ENCODE data around the gene ANKRD13A. TPM values are rescaled to one million over a fixed set of nuclear protein-coding genes. Genes with fewer than 3 reads are reported as not detected.
"Not testable (repeated sequence)": the region's sequence is repeated elsewhere in the genome, so short reads cannot be mapped to it uniquely, and the experiment has no call there.

Gene ANKRD13A
- total RNA-seq, 1 experiment from 2014 or later = 19.9 TPM

DNA sequence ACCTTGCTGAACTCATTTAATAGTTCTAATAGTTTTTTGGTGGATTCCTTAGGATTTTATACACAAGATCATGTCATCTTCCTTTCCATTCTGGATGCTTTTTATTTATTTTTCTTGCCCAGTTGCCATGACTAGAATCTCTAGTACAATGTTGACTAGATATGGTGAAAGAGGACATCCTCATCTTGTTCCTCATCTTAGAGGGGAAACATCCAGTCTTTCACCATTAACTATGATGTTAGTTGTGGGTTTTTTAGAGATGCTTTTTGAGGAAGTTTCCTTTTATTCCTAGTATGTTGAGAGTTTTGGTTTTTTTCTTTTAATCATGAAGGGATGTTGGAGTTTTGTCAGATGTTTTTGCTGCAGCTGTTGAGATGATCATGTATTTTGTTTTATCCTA, 8.7 kb downstream of the ANKRD13A start:
- intact Hi-C loops (cut with micrococcal nuclease) = no loop called here
- CTCF ChIA-PET = no interaction called here
- no peak overlapping the region for H3K4me3 ChIP-seq (replicated peaks in 1 of 2; ENCODE audit: low read depth in 1 of 2, low read length in 2 of 2)
- no peaks in the 10 kb centered on the region for H3K27me3 ChIP-seq (ENCODE audit: insufficient read depth, low read length)
- peaks cover 4 to 16% of the 10 kb centered on the region in 2 experiments for H3K4me1 ChIP-seq (ENCODE audit: control insufficient read depth in 1 of 2, insufficient read depth in 2 of 2, low read length in 2 of 2)
- DNase-seq (ENCODE audit: low read depth, low spot score) (no peak), ATAC-seq (no peak)
- no peaks in the 10 kb centered on the region for H4K20me1 ChIP-seq (ENCODE audit: insufficient read depth)
- no peaks in the 10 kb centered on the region for H3K9me2 ChIP-seq (ENCODE audit: insufficient read depth)
- peaks cover 19% of the 10 kb centered on the region for H3K79me2 ChIP-seq (ENCODE audit: insufficient read depth, low read length)
- H3K9me3 ChIP-seq (ENCODE audit: control insufficient read depth in 1 of 2, insufficient read depth in 1 of 2, low read depth in 1 of 2, low read length in 2 of 2) = no peaks in the 10 kb centered on the region
- H3K4me2 ChIP-seq (ENCODE audit: low read length) = no peak overlapping the region
- no peak overlapping the region for H3K27ac ChIP-seq (ENCODE audit: low read depth, low read length)
- RAD21 ChIA-PET (ENCODE audit: low non-redundant PET in 1 of 2, low total read pairs in 2 of 2, uncharacterized antibody in 2 of 2, unreplicated experiment in 2 of 2) = no interaction called here
- BruUV-seq (replicated peaks) = no TSS peak
- H3K36me3 ChIP-seq (ENCODE audit: control insufficient read depth in 1 of 2, insufficient read depth in 2 of 2, low read length in 2 of 2) = peaks cover 0 to 4% of the 10 kb centered on the region in 2 experiments; a peak in 1 of 4 replicates
- no peak overlapping the region for H2AFZ ChIP-seq (ENCODE audit: low read depth, low read length, poor library complexity, severe bottlenecking)
- H3K9ac ChIP-seq (ENCODE audit: low read length) = no peak overlapping the region
- no peak for TF ChIP-seq RAD21 (IDR thresholded peaks at IDR 0.05; ENCODE audit: low read depth)
- no peak for TF ChIP-seq ATF3 (IDR thresholded peaks at IDR 0.05)
- no peak for TF ChIP-seq YY1 (IDR thresholded peaks at IDR 0.05; ENCODE audit: extremely low read depth, insufficient replicate concordance, low read depth, low read length)
- no peak for TF ChIP-seq JUND (IDR thresholded peaks at IDR 0.05)
- TF ChIP-seq, protein P1, sequence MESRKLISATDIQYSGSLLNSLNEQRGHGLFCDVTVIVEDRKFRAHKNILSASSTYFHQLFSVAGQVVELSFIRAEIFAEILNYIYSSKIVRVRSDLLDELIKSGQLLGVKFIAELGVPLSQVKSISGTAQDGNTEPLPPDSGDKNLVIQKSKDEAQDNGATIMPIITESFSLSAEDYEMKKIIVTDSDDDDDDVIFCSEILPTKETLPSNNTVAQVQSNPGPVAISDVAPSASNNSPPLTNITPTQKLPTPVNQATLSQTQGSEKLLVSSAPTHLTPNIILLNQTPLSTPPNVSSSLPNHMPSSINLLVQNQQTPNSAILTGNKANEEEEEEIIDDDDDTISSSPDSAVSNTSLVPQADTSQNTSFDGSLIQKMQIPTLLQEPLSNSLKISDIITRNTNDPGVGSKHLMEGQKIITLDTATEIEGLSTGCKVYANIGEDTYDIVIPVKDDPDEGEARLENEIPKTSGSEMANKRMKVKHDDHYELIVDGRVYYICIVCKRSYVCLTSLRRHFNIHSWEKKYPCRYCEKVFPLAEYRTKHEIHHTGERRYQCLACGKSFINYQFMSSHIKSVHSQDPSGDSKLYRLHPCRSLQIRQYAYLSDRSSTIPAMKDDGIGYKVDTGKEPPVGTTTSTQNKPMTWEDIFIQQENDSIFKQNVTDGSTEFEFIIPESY (IDR thresholded peaks at IDR 0.05; ENCODE audit: extremely low read depth, insufficient replicate concordance, low read length) = no peak
- no peak for TF ChIP-seq EZH2 (IDR thresholded peaks at IDR 0.05)
- TF ChIP-seq FOSL1 (IDR thresholded peaks at IDR 0.05; ENCODE audit: low read depth) = no peak
- TF ChIP-seq, protein P2, sequence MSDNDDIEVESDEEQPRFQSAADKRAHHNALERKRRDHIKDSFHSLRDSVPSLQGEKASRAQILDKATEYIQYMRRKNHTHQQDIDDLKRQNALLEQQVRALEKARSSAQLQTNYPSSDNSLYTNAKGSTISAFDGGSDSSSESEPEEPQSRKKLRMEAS (IDR thresholded peaks at IDR 0.05) = no peak
- TF ChIP-seq ZNF274 (IDR thresholded peaks at IDR 0.05; ENCODE audit: low read depth, low read length) = no peak
- no peak for TF ChIP-seq SRF (IDR thresholded peaks at IDR 0.05; ENCODE audit: low read depth)
- TF ChIP-seq EGR1 (IDR thresholded peaks at IDR 0.05; ENCODE audit: low read depth) = no peak
- POLR2A ChIA-PET = no interaction called here

GRCh38 chr12:110008681-110009398, 9.6 kb downstream of the ANKRD13A start:
- not testable (repeated sequence) for ATAC-seq
- peaks cover 19% of the 10 kb centered on the region for H3K79me2 ChIP-seq (ENCODE audit: insufficient read depth, low read length)

More at GRCh38 chr12:110008681-110009398, 9.6 kb downstream of the ANKRD13A start:
- POLR2A ChIA-PET; H3K4me2 ChIP-seq (ENCODE audit: low read length); H3K9me3 ChIP-seq (ENCODE audit: control insufficient read depth in 1 of 2, insufficient read depth in 1 of 2, low read depth in 1 of 2, low read length in 2 of 2); RAD21 ChIA-PET (ENCODE audit: low non-redundant PET in 1 of 2, low total read pairs in 2 of 2, uncharacterized antibody in 2 of 2, unreplicated experiment in 2 of 2); H4K20me1 ChIP-seq (ENCODE audit: insufficient read depth); H3K9me2 ChIP-seq (ENCODE audit: insufficient read depth); H2AFZ ChIP-seq (ENCODE audit: low read depth, low read length, poor library complexity, severe bottlenecking); H3K27me3 ChIP-seq (ENCODE audit: insufficient read depth, low read length); H3K36me3 ChIP-seq (ENCODE audit: control insufficient read depth in 1 of 2, insufficient read depth in 2 of 2, low read length in 2 of 2); H3K9ac ChIP-seq (ENCODE audit: low read length); H3K4me1 ChIP-seq (ENCODE audit: control insufficient read depth in 1 of 2, insufficient read depth in 2 of 2, low read length in 2 of 2); H3K4me3 ChIP-seq (replicated peaks in 1 of 2; ENCODE audit: low read depth in 1 of 2, low read length in 2 of 2); H3K27ac ChIP-seq (ENCODE audit: low read depth, low read length); intact Hi-C loops (cut with micrococcal nuclease); CTCF ChIA-PET; DNase-seq (ENCODE audit: low read depth, low spot score); BruUV-seq (replicated peaks): not testable (repeated sequence)
